Measurements from ENCODE around the gene METRNL. TPM values are rescaled to one million over a fixed set of nuclear protein-coding genes. Genes with fewer than 3 reads are reported as not detected.

Gene METRNL
- total RNA-seq, 1 experiment from 2014 or later = 33.8 TPM

DNA sequence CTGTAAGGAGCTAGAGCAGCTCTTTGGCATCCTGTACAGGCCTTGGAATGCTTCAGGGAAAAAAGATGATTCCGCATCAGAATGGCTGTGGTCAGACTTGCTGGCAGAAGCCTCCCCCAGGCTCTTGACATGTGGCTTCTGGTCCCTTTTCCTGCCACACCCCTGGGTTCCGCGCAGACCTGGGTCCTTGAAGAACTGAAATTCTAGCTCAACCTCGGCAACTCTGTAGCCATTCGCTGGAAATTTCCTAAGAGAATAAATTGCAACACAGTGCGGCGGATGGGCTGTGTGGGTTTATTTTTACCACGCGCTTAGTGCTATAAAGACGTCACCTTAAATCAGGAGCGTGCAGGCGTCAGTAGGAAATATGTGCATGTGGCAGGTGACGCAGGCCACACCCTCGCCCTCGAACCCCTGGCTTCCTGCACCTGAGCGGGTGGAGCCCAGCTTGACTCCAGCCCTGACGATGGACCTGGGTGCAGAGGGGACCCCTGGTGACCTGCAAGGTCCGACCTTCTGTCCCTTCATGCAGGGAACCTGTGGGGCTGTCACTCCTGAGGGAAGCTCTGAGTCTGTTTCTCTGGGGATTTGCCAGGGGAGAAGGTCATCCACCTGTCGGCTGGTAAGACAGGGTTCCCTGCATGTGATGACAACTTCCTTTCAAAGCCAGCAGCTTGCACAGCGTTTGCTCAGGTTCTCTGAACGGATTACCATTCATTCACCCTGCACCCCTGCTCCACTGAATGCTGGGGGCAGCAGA lies 46.3 kb downstream of the METRNL start:
- H3K36me3 Mint-ChIP-seq (ENCODE audit: insufficient read depth, unreplicated experiment) = peaks cover 7% of the 10 kb centered on the region
- no peak overlapping the region for H3K4me3 ChIP-seq (ENCODE audit: low read depth, low read length)
- peaks cover 12% of the 10 kb centered on the region for H3K27me3 Mint-ChIP-seq (ENCODE audit: insufficient read depth, unreplicated experiment)
- no peaks in the 10 kb centered on the region for H3K9me3 ChIP-seq
- no TSS peak for BruUV-seq (replicated peaks)
- DNase-seq = no peak
- ChIA-PET POLR2A (no interaction called here), CTCF (no interaction called here)
- H3K27me3 ChIP-seq (replicated peaks; ENCODE audit: control insufficient read depth, insufficient read depth, low read length) = no peaks in the 10 kb centered on the region
- TF ChIP-seq CTCF (IDR thresholded peaks at IDR 0.05; ENCODE audit: insufficient read depth in 1 of 2, low read depth in 1 of 2, low read length in 1 of 2, severe bottlenecking in 1 of 2, unreplicated experiment in 1 of 2) = no peak
- no peak overlapping the region for H3K4me3 Mint-ChIP-seq (ENCODE audit: unreplicated experiment)
- peaks cover under 1% of the 10 kb centered on the region for H3K4me1 Mint-ChIP-seq (ENCODE audit: low read depth, unreplicated experiment)
- intact Hi-C loops (cut with micrococcal nuclease; ENCODE audit: unreplicated experiment) = no loop called here
- H3K36me3 ChIP-seq (ENCODE audit: control insufficient read depth, insufficient read depth, low read length) = no peaks in the 10 kb centered on the region
- H3K27ac Mint-ChIP-seq (ENCODE audit: unreplicated experiment) = no peak overlapping the region
- no peaks in the 10 kb centered on the region for H3K4me1 ChIP-seq
- no peaks in the 10 kb centered on the region for H3K9me3 Mint-ChIP-seq (ENCODE audit: unreplicated experiment)

DNA sequence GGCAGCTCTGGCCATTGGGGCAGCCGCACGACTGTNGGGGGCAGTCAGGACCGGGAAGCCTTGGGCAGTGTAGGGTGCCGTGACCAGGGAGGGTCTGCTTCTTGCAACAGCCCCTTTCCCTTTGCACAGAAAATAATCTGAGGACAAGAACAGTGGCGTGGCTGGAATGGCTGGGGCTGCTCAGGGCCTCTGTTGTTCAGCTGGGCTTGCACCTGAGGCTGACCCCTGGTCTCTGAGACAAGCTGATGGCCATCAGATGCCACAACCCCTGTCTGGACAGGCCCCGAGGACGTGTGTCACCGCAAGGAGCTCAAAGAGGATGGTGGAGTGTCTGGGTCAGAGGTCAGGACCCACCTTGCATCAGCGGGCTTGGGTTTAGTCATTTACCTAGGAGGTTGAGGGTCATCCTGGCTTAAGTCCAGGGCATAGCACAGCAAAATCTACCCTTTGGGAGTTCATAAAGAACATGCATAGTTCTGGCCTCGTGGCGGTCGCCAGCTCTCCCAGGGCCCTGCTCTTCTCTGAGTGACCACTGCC lies 46.9 kb downstream of the METRNL start:
- peaks cover 7% of the 10 kb centered on the region for H3K36me3 Mint-ChIP-seq (ENCODE audit: insufficient read depth, unreplicated experiment)
- H3K4me1 ChIP-seq = no peaks in the 10 kb centered on the region
- no TSS peak for BruUV-seq (replicated peaks)
- H3K9me3 Mint-ChIP-seq (ENCODE audit: unreplicated experiment) = no peaks in the 10 kb centered on the region
- H3K36me3 ChIP-seq (ENCODE audit: control insufficient read depth, insufficient read depth, low read length) = no peaks in the 10 kb centered on the region
- ChIA-PET POLR2A (no interaction called here), CTCF (no interaction called here)
- no peak for TF ChIP-seq CTCF (IDR thresholded peaks at IDR 0.05; ENCODE audit: insufficient read depth in 1 of 2, low read depth in 1 of 2, low read length in 1 of 2, severe bottlenecking in 1 of 2, unreplicated experiment in 1 of 2)
- H3K4me3 Mint-ChIP-seq (ENCODE audit: unreplicated experiment) = no peak overlapping the region
- H3K27me3 ChIP-seq (replicated peaks; ENCODE audit: control insufficient read depth, insufficient read depth, low read length) = no peaks in the 10 kb centered on the region
- H3K4me1 Mint-ChIP-seq (ENCODE audit: low read depth, unreplicated experiment) = no peaks in the 10 kb centered on the region
- peaks cover 12% of the 10 kb centered on the region for H3K27me3 Mint-ChIP-seq (ENCODE audit: insufficient read depth, unreplicated experiment)
- no peak overlapping the region for H3K4me3 ChIP-seq (ENCODE audit: low read depth, low read length)
- no peak overlapping the region for H3K27ac Mint-ChIP-seq (ENCODE audit: unreplicated experiment)
- no peaks in the 10 kb centered on the region for H3K9me3 ChIP-seq
- intact Hi-C loops (cut with micrococcal nuclease; ENCODE audit: unreplicated experiment) = no loop called here
- DNase-seq = no peak

GRCh38 chr17:83127431-83128160 lies 48.2 kb downstream of the METRNL start:
- no peak for TF ChIP-seq CTCF (IDR thresholded peaks at IDR 0.05; ENCODE audit: insufficient read depth in 1 of 2, low read depth in 1 of 2, low read length in 1 of 2, severe bottlenecking in 1 of 2, unreplicated experiment in 1 of 2)
- no peaks in the 10 kb centered on the region for H3K4me1 ChIP-seq
- intact Hi-C loops (cut with micrococcal nuclease; ENCODE audit: unreplicated experiment) = no loop called here
- Mint-ChIP-seq H3K27me3 (ENCODE audit: insufficient read depth, unreplicated experiment) (peaks cover 5% of the 10 kb centered on the region), H3K27ac (ENCODE audit: unreplicated experiment) (no peak overlapping the region), H3K36me3 (ENCODE audit: insufficient read depth, unreplicated experiment) (peaks cover 5% of the 10 kb centered on the region), H3K4me1 (ENCODE audit: low read depth, unreplicated experiment) (peaks cover 6% of the 10 kb centered on the region), H3K9me3 (ENCODE audit: unreplicated experiment) (no peaks in the 10 kb centered on the region), H3K4me3 (ENCODE audit: unreplicated experiment) (no peak overlapping the region)
- CTCF ChIA-PET = no interaction called here
- H3K27me3 ChIP-seq (replicated peaks; ENCODE audit: control insufficient read depth, insufficient read depth, low read length) = no peaks in the 10 kb centered on the region
- POLR2A ChIA-PET = no interaction called here
- H3K36me3 ChIP-seq (ENCODE audit: control insufficient read depth, insufficient read depth, low read length) = no peaks in the 10 kb centered on the region
- no TSS peak for BruUV-seq (replicated peaks)
- H3K9me3 ChIP-seq = no peaks in the 10 kb centered on the region
- no peak overlapping the region for H3K4me3 ChIP-seq (ENCODE audit: low read depth, low read length)
- DNase-seq = no peak

All from Caco-2 (cell line).